ENCODE results near the gene KRTAP3-2.

Gene KRTAP3-2

GRCh38 chr17:41009936-41010335 lies 10.2 kb upstream of the KRTAP3-2 start:
- no peak for DNase-seq

- DNase-seq: no peak
These were observed 9.6 kb upstream of the KRTAP3-2 start for GRCh38 chr17:41009301-41009760.

- no peak for DNase-seq
These were observed 9.1 kb upstream of the KRTAP3-2 start, which contains the start of gene KRTAP3-1 for GRCh38 chr17:41008811-41009210. Gene KRTAP3-1, minus strand, starts transcription at chr17:41009128. Its CDS starts 54 bp downstream, at chr17:41009074.

- no peak for DNase-seq
These were observed 4.7 kb upstream of the KRTAP3-2 start for GRCh38 chr17:41004397-41004796.

GRCh38 chr17:41003926-41004325 lies 4.2 kb upstream of the KRTAP3-2 start:
- DNase-seq: no peak

- DNase-seq: no peak
These were observed 3.1 kb upstream of the KRTAP3-2 start for GRCh38 chr17:41002814-41003213.

GRCh38 chr17:41001795-41002194 lies 2.1 kb upstream of the KRTAP3-2 start:
- DNase-seq: no peak

GRCh38 chr17:40997361-40997760 lies 2.3 kb downstream of the KRTAP3-2 start:
- DNase-seq: no peak

GRCh38 chr17:40996829-40997228 lies 2.9 kb downstream of the KRTAP3-2 start:
- DNase-seq: no peak

- no peak for DNase-seq
These were observed 4.6 kb downstream of the KRTAP3-2 start for GRCh38 chr17:40995116-40995515.

- DNase-seq: no peak
These were observed 5.9 kb downstream of the KRTAP3-2 start, which contains the start of gene KRTAP3-3 for GRCh38 chr17:40993839-40994238. Gene KRTAP3-3, minus strand, starts transcription at chr17:40994164. Its CDS starts 67 bp downstream, at chr17:40994097.

GRCh38 chr17:40993084-40993483 lies 6.6 kb downstream of the KRTAP3-2 start:
- DNase-seq: no peak

GRCh38 chr17:40992666-40993065 lies 7.0 kb downstream of the KRTAP3-2 start:
- no peak for DNase-seq

GRCh38 chr17:40986920-40987319 lies 12.8 kb downstream of the KRTAP3-2 start:
- no peak for DNase-seq

- no peak for DNase-seq
These were observed 15.5 kb downstream of the KRTAP3-2 start, which contains the start of gene KRT40 for GRCh38 chr17:40984226-40984625. Gene KRT40, minus strand, starts transcription at chr17:40984326. Its CDS starts 53 bp downstream, at chr17:40984273.

- no peak for DNase-seq
These were observed 18.6 kb downstream of the KRTAP3-2 start for GRCh38 chr17:40981115-40981514.

GRCh38 chr17:40980596-40980995 lies 19.1 kb downstream of the KRTAP3-2 start:
- DNase-seq: no peak

GRCh38 chr17:40980117-40980516 lies 19.6 kb downstream of the KRTAP3-2 start:
- DNase-seq: no peak

- DNase-seq: no peak
These were observed 21.0 kb downstream of the KRTAP3-2 start for GRCh38 chr17:40978575-40979151.

GRCh38 chr17:40975516-40975915 lies 24.2 kb downstream of the KRTAP3-2 start:
- DNase-seq: no peak

- DNase-seq: no peak
These were observed 25.3 kb downstream of the KRTAP3-2 start for GRCh38 chr17:40974366-40974765.

GRCh38 chr17:40967582-40967981 lies 32.1 kb downstream of the KRTAP3-2 start:
- DNase-seq: no peak

GRCh38 chr17:40966848-40967247 lies 32.9 kb downstream of the KRTAP3-2 start, which contains the start of gene KRT39:
Gene KRT39, minus strand, starts transcription at chr17:40966948. Its CDS starts 92 bp downstream, at chr17:40966856.
- DNase-seq: no peak

- DNase-seq: no peak
These were observed 35.9 kb downstream of the KRTAP3-2 start for GRCh38 chr17:40963838-40964237.

GRCh38 chr17:40962059-40962561 lies 37.6 kb downstream of the KRTAP3-2 start:
- DNase-seq: no peak

Data from activated CD4-positive, CD25-positive, alpha-beta regulatory T cell (primary cell).